Vagina (tissue), 2 donors: ENCODE data around the gene FSD1.

Experiments used
- CTCF ChIP-seq, 3 experiments: fragments of 450-650 bp in 2 of 3; fragments of 200-600 bp in 1 of 3; sonication (generic) in 1 of 3; IDR thresholded peaks; one replicate each; pipeline ENCODE4 v1.5.1; 2017 to 2019; ENCODE audit warnings: antibody characterized with exemption in 3 of 3, mild to moderate bottlenecking in 2 of 3, moderate library complexity in 2 of 3
- POLR2A ChIP-seq, 2 donors: fragments of 450-650 bp; IDR thresholded peaks; one replicate each; pipeline ENCODE4 v1.6.1; 2017; ENCODE audit warnings: antibody characterized with exemption in 2 of 2, mild to moderate bottlenecking in 2 of 2, moderate library complexity in 2 of 2
- POLR2AphosphoS5 ChIP-seq, 2 donors: sonication (generic); formaldehyde crosslinking; IDR thresholded peaks; one replicate each; pipeline ENCODE4 v1.9.0; 2017; ENCODE audit warnings: antibody characterized with exemption in 2 of 2, mild to moderate bottlenecking in 2 of 2, low read depth in 1 of 2; ENCODE audit not compliant: insufficient read depth in 1 of 2

DNA sequence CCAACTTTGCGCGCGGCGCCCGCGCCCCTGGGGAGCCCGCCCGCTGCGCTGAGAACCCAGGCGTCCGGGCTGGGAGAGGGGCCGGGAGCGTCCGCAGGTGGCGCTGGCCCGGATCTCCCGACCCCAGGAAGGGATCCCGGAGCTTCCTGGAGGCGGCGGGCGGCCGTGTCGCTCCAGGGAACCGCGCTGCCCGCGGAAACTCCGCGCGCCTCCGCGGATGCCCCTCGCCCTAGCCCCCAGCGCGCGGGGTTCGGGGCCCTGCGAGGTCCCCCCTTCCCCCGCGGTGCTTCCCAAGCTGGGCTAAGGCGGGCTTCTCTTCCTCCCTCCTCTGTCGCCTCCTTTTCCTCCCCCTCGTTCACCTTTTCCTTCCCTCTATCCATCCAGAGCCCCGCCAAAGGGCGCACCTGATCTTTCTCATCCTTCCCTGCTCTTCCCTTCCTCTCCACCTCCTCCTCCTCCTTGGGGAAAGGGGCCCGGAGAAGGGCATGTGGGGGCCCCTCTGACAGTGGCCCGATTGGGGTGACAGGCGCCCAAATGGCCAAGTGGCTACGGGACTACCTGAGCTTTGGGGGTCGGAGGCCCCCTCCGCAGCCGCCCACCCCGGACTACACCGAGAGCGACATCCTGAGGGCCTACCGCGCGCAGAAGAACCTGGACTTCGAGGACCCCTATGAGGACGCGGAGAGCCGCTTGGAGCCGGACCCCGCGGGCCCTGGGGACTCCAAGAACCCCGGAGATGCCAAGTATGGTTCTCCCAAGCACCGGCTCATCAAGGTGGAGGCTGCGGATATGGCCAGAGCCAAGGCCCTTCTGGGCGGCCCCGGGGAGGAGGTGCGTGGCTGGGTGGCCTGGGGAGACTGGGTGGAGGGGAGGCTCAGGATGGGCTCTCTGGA lies 24.6 kb upstream of the FSD1 start:
- no peak for TF ChIP-seq CTCF (IDR thresholded peaks at IDR 0.05)
- TF ChIP-seq POLR2A (IDR thresholded peaks at IDR 0.05), result no peak
- no peak for TF ChIP-seq POLR2AphosphoS5 (IDR thresholded peaks at IDR 0.05; ENCODE audit: insufficient read depth in 1 of 2, low read depth in 1 of 2)
